Activated naive CD8-positive, alpha-beta T cell treated with anti-CD3 and anti-CD28 coated beads, Interleukin-2, amount 50 U/mL, for 16 hours (primary cell): ENCODE results near the gene RAMACL.

ENCODE experiments used
- DNase-seq: peaks from one replicate; pipeline ENCODE4 v3.0.0-alpha.2; 2020; ENCODE audit warnings: low read depth, low spot score

Gene RAMACL

GRCh38 chr6:166575205-166575604 lies 11.3 kb downstream of the RAMACL start:
- DNase-seq = no peak

GRCh38 chr6:166573511-166574216 lies 12.8 kb downstream of the RAMACL start:
- DNase-seq = no peak

- DNase-seq = no peak
Measured at GRCh38 chr6:166572370-166573261, 13.9 kb downstream of the RAMACL start.

GRCh38 chr6:166570929-166571713 lies 15.4 kb downstream of the RAMACL start:
- no peak for DNase-seq

- DNase-seq = no peak
Measured at GRCh38 chr6:166569206-166569605, 17.3 kb downstream of the RAMACL start.

GRCh38 chr6:166567813-166568212 lies 18.7 kb downstream of the RAMACL start:
- no peak for DNase-seq

- DNase-seq = no peak
Measured at GRCh38 chr6:166567107-166567506, 19.4 kb downstream of the RAMACL start.

- no peak for DNase-seq
Measured at GRCh38 chr6:166566026-166567011, 20.2 kb downstream of the RAMACL start.

- DNase-seq = no peak
Measured at GRCh38 chr6:166565084-166565967, 21.2 kb downstream of the RAMACL start.

- DNase-seq = no peak
Measured at GRCh38 chr6:166563805-166564204, 22.7 kb downstream of the RAMACL start.

GRCh38 chr6:166563200-166563599 lies 23.3 kb downstream of the RAMACL start:
- DNase-seq = no peak

GRCh38 chr6:166562726-166563125 lies 23.8 kb downstream of the RAMACL start:
- DNase-seq = no peak

- no peak for DNase-seq
Measured at GRCh38 chr6:166561771-166562359, 24.6 kb downstream of the RAMACL start.

GRCh38 chr6:166560222-166560621 lies 26.3 kb downstream of the RAMACL start:
- DNase-seq = no peak

- DNase-seq = no peak
Measured at GRCh38 chr6:166559662-166560061, 26.8 kb downstream of the RAMACL start.

- no peak for DNase-seq
Measured at GRCh38 chr6:166559211-166559610, 27.3 kb downstream of the RAMACL start.

GRCh38 chr6:166558156-166559005 lies 28.1 kb downstream of the RAMACL start:
- no peak for DNase-seq

- no peak for DNase-seq
Measured at GRCh38 chr6:166556863-166557322, 29.6 kb downstream of the RAMACL start.
